PC-9 (cell line): ENCODE data around the gene PRM3. TPM values are rescaled to one million over a fixed set of nuclear protein-coding genes. Genes with fewer than 3 reads are reported as not detected.
"Not testable (repeated sequence)": the region's sequence is repeated elsewhere in the genome, so short reads cannot be mapped to it uniquely, and the experiment has no call there.

Experiments
- BruUV-seq: library from RNA; stranded (reverse); fragments of 400-500 nt; replicated peaks from 2 replicates; lab custom pipeline; 2021; lab: Mats Ljungman, UMichigan
- CTCF ChIA-PET: fragments of 300-600 bp; sonication (Branson Sonifier 250); formaldehyde crosslinking; loops from one replicate; lab custom pipeline; 2022; ENCODE audit warnings: antibody characterized with exemption; lab: Charles Lee
- POLR2A ChIA-PET: fragments of 300-600 bp; sonication (Branson Sonifier 250); formaldehyde crosslinking; loops from one replicate; lab custom pipeline; 2022; ENCODE audit warnings: antibody characterized with exemption; ENCODE audit not compliant: unreplicated experiment; lab: Charles Lee
- DNase-seq, 2 experiments: peaks; one replicate each; pipeline versions ENCODE4 v3.0.0 to v3.0.0-alpha.2; 2015 to 2022; ENCODE audit warnings: mixed read lengths in 1 of 2
- H2AFZ ChIP-seq: fragments of 200-600 bp; sonication (generic); 2 replicates; pipeline ENCODE4 v1.8.1; 2017; ENCODE audit warnings: antibody characterized with exemption
- H3F3A ChIP-seq: fragments of 200-600 bp; sonication (generic); 2 replicates; pipeline ENCODE4 v1.8.1; 2017; ENCODE audit warnings: antibody characterized with exemption, mild to moderate bottlenecking, low read depth; ENCODE audit not compliant: insufficient read depth
- H3K27ac ChIP-seq: fragments of 200-600 bp; sonication (generic); 2 replicates; pipeline ENCODE4 v1.6.1; 2016; ENCODE audit warnings: mixed run types
- H3K27me3 ChIP-seq: fragments of 200-600 bp; sonication (generic); 2 replicates; pipeline ENCODE4 v1.6.1; 2016; ENCODE audit warnings: low read depth, mixed run types; ENCODE audit not compliant: insufficient read depth
- H3K36me3 ChIP-seq: fragments of 200-600 bp; sonication (generic); 2 replicates; pipeline ENCODE4 v1.6.1; 2016; ENCODE audit warnings: low read depth, mixed run types
- H3K4me1 ChIP-seq: fragments of 200-600 bp; sonication (generic); replicated peaks from 2 replicates; pipeline ENCODE4 v1.6.1; 2016; ENCODE audit warnings: mixed run types; ENCODE audit not compliant: insufficient read depth
- H3K4me2 ChIP-seq: fragments of 200-600 bp; sonication (generic); 2 replicates; pipeline ENCODE4 v1.6.1; 2017; ENCODE audit warnings: mixed run types
- H3K4me3 ChIP-seq: fragments of 200-600 bp; sonication (generic); 2 replicates; pipeline ENCODE4 v1.6.1; 2016; ENCODE audit warnings: mixed run types
- H3K79me2 ChIP-seq: fragments of 200-600 bp; sonication (generic); 2 replicates; pipeline ENCODE4 v1.6.1; 2017; ENCODE audit warnings: low read depth, mixed run types
- H3K9me2 ChIP-seq: fragments of 200-600 bp; sonication (generic); 2 replicates; pipeline ENCODE4 v1.8.1; 2017; ENCODE audit warnings: mild to moderate bottlenecking; ENCODE audit not compliant: insufficient read depth
- H3K9me3 ChIP-seq: fragments of 200-600 bp; sonication (generic); 2 replicates; pipeline ENCODE4 v1.8.1; 2016; ENCODE audit warnings: low read depth; ENCODE audit not compliant: insufficient read depth
- H4K20me1 ChIP-seq: fragments of 200-600 bp; sonication (generic); 2 replicates; pipeline ENCODE4 v1.8.1; 2017; ENCODE audit not compliant: insufficient read depth
- EZH2 ChIP-seq: fragments of 200-600 bp; sonication (generic); IDR thresholded peaks from 2 replicates; pipeline ENCODE4 v1.8.0; 2017; ENCODE audit warnings: antibody characterized with exemption, low read depth
- intact Hi-C: fragments of 100-400 bp; cut with micrococcal nuclease; formaldehyde crosslinking; loops from one replicate; pipeline ENCODE4 v1.10.0; 2022; ENCODE audit not compliant: unreplicated experiment
- total RNA-seq: library from RNA; stranded (reverse); gene quantifications from 2 replicates; pipeline ENCODE4 v1.2.3, GENCODE V29; 2021
- TF ChIP-seq, protein P1 (sequence below): fragments of 200-600 bp; sonication (generic); conservative IDR thresholded peaks from 2 replicates; pipeline ENCODE4 v1.6.1; 2017; ENCODE audit warnings: mixed run types, antibody characterized with exemption, mild to moderate bottlenecking, moderate library complexity

PRM3 gene
- total RNA-seq, 1 experiment from 2014 or later: not detected

DNA sequence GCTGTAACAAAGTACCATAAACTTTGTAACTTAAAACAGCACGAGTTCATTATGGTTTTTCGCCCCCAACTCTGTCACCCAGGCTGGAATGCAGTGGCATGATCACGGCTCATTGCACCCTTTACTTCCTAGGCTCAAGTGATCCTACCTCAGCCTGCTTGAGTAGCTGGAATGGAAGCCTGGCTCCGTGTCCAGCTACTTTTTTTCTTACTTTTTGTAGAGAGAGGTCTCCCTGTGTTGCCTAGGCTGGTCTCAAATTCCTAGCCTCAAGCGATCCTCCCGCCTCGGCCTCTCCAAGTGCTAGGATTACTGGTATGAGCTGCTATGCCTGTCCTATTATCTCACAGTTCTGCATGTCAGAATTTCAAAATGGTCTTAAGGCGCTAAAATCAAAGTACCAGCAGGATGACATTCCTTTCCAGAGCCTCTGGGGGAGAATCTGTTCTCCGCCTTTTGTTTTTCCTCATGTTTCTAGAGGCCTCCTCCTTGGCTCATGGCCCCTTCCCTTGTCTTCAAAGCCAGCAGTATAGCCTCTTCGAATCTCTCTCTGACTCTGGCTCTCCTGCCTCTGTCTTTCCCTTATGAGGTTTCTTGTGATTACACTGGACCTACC, 17.8 kb upstream of the PRM3 start:
- intact Hi-C loops: no loop called here
- H3F3A ChIP-seq: no peaks in the 10 kb centered on the region
- no peak overlapping the region for H3K4me3 ChIP-seq
- H3K27ac ChIP-seq: no peak overlapping the region
- TF ChIP-seq, protein P1, sequence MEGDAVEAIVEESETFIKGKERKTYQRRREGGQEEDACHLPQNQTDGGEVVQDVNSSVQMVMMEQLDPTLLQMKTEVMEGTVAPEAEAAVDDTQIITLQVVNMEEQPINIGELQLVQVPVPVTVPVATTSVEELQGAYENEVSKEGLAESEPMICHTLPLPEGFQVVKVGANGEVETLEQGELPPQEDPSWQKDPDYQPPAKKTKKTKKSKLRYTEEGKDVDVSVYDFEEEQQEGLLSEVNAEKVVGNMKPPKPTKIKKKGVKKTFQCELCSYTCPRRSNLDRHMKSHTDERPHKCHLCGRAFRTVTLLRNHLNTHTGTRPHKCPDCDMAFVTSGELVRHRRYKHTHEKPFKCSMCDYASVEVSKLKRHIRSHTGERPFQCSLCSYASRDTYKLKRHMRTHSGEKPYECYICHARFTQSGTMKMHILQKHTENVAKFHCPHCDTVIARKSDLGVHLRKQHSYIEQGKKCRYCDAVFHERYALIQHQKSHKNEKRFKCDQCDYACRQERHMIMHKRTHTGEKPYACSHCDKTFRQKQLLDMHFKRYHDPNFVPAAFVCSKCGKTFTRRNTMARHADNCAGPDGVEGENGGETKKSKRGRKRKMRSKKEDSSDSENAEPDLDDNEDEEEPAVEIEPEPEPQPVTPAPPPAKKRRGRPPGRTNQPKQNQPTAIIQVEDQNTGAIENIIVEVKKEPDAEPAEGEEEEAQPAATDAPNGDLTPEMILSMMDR: no peak
- no peak for TF ChIP-seq EZH2
- CTCF ChIA-PET: no interaction called here
- H3K9me3 ChIP-seq: no peaks in the 10 kb centered on the region
- no peak overlapping the region for H3K4me2 ChIP-seq
- no peaks in the 10 kb centered on the region for H3K4me1 ChIP-seq
- no peaks in the 10 kb centered on the region for H4K20me1 ChIP-seq
- no peak for DNase-seq
- H3K27me3 ChIP-seq: no peaks in the 10 kb centered on the region
- no peaks in the 10 kb centered on the region for H3K79me2 ChIP-seq
- no peak overlapping the region for H2AFZ ChIP-seq
- POLR2A ChIA-PET: no interaction called here
- no TSS peak for BruUV-seq
- H3K36me3 ChIP-seq: no peaks in the 10 kb centered on the region
- H3K9me2 ChIP-seq: no peaks in the 10 kb centered on the region

DNA sequence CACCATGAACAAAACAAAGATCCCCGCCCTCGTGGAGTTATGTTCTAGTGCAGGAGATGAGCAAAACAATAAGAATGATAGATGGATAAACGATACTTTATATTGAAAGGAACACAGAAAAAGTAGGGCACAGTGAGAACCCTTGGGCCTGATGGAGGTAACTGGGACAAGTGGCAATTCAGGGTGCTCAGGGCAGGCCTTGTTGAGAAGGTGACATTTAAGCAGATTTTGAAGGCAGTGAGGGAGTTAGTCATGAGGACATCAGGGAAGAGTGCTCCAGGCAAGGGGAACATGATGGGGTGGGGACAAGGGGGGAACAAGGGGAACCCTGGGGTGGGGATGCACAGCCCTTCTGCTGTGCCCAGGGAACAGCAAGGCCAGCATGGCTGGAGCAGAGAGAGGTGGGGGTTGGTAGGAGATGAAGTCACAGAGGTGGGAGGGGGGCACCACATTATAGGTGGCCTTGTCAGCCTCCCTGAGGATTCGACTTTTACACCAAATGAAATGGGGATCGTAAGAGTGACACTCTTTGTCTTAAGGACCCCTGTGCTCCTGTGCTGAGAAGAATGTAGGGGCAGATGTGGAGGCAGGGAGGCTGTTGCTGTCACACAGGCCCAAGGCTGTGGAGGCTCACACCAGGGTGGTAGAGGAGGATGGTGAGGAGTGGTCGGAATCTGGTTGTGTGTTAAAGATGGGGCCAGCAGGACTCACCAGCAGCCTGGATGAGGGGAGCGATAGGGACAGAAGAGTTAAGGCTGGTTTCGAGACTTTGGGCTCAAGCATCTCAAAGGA, 16.9 kb upstream of the PRM3 start:
- no peak for DNase-seq
- Histone ChIP-seq H3F3A (no peaks in the 10 kb centered on the region), H3K27me3 (no peaks in the 10 kb centered on the region), H3K4me2 (no peak overlapping the region), H3K79me2 (no peaks in the 10 kb centered on the region), H3K9me2 (no peaks in the 10 kb centered on the region), H3K4me3 (no peak overlapping the region), H4K20me1 (no peaks in the 10 kb centered on the region), H3K9me3 (no peaks in the 10 kb centered on the region), H2AFZ (no peak overlapping the region), H3K27ac (no peak overlapping the region), H3K4me1 (no peaks in the 10 kb centered on the region), H3K36me3 (no peaks in the 10 kb centered on the region)
- TF ChIP-seq EZH2: no peak
- TF ChIP-seq, protein P1: no peak
- intact Hi-C loops: no loop called here
- CTCF ChIA-PET: no interaction called here
- no TSS peak for BruUV-seq
- POLR2A ChIA-PET: no interaction called here

DNA sequence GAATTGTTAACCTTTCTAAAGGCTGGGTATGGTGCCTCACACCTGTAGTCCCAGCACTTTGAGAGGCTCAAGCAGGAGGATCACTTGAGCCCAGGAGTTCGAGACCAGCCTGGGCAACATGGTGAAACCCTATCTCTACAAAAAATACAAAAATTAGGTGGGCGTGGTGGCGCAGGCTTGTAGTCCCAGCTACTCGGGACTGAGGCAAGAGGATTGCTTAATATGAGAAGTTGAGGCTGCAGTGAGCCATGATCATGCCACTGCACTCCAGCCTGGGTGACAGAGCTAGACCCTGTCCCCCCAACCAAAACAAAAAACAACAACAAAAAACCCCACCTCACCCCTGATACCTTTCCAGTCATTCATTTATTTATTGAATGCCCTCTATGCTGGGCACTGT, 16.3 kb upstream of the PRM3 start:
- H3K79me2 ChIP-seq, H3K9me2 ChIP-seq, intact Hi-C loops, H3K4me1 ChIP-seq, H3F3A ChIP-seq, H2AFZ ChIP-seq, POLR2A ChIA-PET, H4K20me1 ChIP-seq, CTCF ChIA-PET, H3K27ac ChIP-seq, BruUV-seq, H3K27me3 ChIP-seq, DNase-seq, H3K9me3 ChIP-seq, H3K4me3 ChIP-seq, H3K36me3 ChIP-seq, H3K4me2 ChIP-seq: not testable (repeated sequence)
